HepG2 (cell line): Measurements from ENCODE around the gene STK25. TPM values are rescaled to one million over a fixed set of nuclear protein-coding genes. Genes with fewer than 3 reads are reported as not detected.

ENCODE experiments used
- KLF6 ChIP-seq: IDR thresholded peaks from 2 replicates; pipeline ENCODE4 v1.8.0; 2016; ENCODE audit warnings: missing biosample characterization, missing genetic modification reagents
- PTBP1 ChIP-seq: fragments of 200-400 bp; formaldehyde crosslinking; IDR thresholded peaks from 2 replicates; pipeline ENCODE4 v1.6.1; 2018; ENCODE audit warnings: low read length, low read depth; ENCODE audit not compliant: poor library complexity, severe bottlenecking
- ZFP36L1 ChIP-seq: sonication (generic); formaldehyde crosslinking; IDR thresholded peaks from 2 replicates; pipeline ENCODE4 v1.8.0; 2022; ENCODE audit warnings: mild to moderate bottlenecking, missing genetic modification reagents, moderate library complexity
- ZNF326 ChIP-seq: sonication (generic); formaldehyde crosslinking; IDR thresholded peaks from 2 replicates; pipeline ENCODE4 v1.4.0; 2020; ENCODE audit warnings: missing genetic modification reagents, borderline replicate concordance
- ZNF703 ChIP-seq: sonication (generic); formaldehyde crosslinking; IDR thresholded peaks from 2 replicates; pipeline ENCODE4 v1.5.1; 2020; ENCODE audit warnings: missing genetic modification reagents, mild to moderate bottlenecking, moderate library complexity, borderline replicate concordance
- ZSCAN31 ChIP-seq: sonication (generic); formaldehyde crosslinking; IDR thresholded peaks from 2 replicates; pipeline ENCODE4 v1.5.0; 2020; ENCODE audit warnings: low read depth, mild to moderate bottlenecking, missing genetic modification reagents
- polyA plus RNA-seq, 8 experiments: library from polyadenylated mRNA; depleted of rRNA in 3 of 8; stranded (reverse) in 7 of 8; unstranded in 1 of 8; fragments of >200 nt; fragmentation: Illumina TruSeq in 4 of 8; extraction: Trizol in 4 of 8; gene quantifications; 2 replicates each; pipeline versions ENCODE4 v1.2.1 to v1.2.3, GENCODE V29; 2011 to 2016; ENCODE audit warnings: low read depth in 4 of 8, missing spikeins in 1 of 8, mixed read lengths in 1 of 8; ENCODE audit not compliant: insufficient read depth in 1 of 8
- total RNA-seq, 5 experiments: library from RNA; depleted of rRNA; stranded (reverse); fragments of >200 nt; fragmentation: Illumina TruSeq; extraction: Trizol; gene quantifications; 2 replicates each; pipeline ENCODE4 v1.2.3, GENCODE V29; 2016; ENCODE audit warnings: low read depth in 1 of 5
- TF ChIP-seq, protein P1 (sequence below): IDR thresholded peaks from 2 replicates; pipeline ENCODE4 v1.4.0; 2020; ENCODE audit warnings: mild to moderate bottlenecking, missing genetic modification reagents
- TF ChIP-seq, protein P2 (sequence below): sonication (generic); formaldehyde crosslinking; IDR thresholded peaks from 2 replicates; pipeline ENCODE4 v1.4.0; 2020; ENCODE audit warnings: missing genetic modification reagents, borderline replicate concordance
- TF ChIP-seq, protein P3 (sequence below), 2 experiments: fragments of 450-650 bp in 1 of 2; sonication (generic) in 1 of 2; formaldehyde crosslinking in 1 of 2; IDR thresholded peaks; 2 replicates each; pipeline versions ENCODE4 v1.6.1 to v1.8.0; 2016 to 2022; ENCODE audit warnings: antibody characterized with exemption in 1 of 2, mild to moderate bottlenecking in 1 of 2, missing genetic modification reagents in 1 of 2

STK25 gene
- total and polyA plus RNA-seq, 2 of the 13 experiments (the other 11 are each of a cell fraction or from before 2014, with no cell fraction given): 177 to 481 TPM

DNA sequence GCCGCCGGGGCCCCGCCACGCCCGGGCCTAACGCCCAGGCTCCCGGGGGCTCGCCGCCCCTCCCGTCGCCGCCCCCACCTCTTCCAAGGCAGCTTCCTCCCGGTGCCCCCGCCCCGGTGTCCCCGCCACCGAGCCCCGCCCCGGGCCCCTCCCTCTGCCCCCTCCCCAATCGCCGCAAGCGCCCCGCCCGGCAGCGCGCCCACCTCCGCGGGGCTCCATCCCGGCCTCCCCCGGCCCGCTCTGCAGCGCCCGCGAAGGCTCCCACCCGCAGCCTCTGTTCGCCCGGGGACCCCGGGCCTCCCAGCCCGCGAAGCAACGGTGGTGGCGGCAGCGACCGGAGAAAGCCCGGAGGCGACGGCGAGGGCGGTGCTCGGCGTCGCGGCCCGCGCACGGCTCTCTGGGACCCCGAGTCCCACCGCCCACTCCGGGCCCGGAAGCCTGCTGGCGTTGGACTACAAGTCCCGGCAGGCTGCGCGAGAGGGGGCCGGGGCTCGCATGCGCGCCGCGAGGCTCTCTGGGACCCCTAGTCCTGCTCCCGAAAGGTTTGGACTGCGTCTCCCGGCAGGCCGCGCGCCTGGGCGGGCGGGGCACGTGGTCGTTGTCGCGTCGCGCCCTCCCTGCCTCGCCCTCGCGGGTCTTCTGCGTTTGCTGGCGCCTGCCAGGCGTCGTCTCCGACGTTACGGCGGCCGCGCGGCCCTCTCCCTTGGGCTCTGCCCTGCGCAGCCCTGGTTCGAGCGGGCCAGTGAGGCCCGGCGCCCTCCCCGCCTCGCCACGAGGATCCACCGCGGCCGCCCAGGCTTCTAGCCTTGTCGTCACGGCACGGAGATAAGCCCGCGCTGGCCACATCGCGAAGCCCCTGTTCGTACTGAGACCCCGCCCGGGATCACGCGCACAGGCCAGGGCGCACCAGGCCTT, at the start of gene STK25 (continued):
- TF ChIP-seq ZNF326 (CRISPR knock-in tag): no peak; the same call in 1 of the 2 replicates
- TF ChIP-seq, protein P1, sequence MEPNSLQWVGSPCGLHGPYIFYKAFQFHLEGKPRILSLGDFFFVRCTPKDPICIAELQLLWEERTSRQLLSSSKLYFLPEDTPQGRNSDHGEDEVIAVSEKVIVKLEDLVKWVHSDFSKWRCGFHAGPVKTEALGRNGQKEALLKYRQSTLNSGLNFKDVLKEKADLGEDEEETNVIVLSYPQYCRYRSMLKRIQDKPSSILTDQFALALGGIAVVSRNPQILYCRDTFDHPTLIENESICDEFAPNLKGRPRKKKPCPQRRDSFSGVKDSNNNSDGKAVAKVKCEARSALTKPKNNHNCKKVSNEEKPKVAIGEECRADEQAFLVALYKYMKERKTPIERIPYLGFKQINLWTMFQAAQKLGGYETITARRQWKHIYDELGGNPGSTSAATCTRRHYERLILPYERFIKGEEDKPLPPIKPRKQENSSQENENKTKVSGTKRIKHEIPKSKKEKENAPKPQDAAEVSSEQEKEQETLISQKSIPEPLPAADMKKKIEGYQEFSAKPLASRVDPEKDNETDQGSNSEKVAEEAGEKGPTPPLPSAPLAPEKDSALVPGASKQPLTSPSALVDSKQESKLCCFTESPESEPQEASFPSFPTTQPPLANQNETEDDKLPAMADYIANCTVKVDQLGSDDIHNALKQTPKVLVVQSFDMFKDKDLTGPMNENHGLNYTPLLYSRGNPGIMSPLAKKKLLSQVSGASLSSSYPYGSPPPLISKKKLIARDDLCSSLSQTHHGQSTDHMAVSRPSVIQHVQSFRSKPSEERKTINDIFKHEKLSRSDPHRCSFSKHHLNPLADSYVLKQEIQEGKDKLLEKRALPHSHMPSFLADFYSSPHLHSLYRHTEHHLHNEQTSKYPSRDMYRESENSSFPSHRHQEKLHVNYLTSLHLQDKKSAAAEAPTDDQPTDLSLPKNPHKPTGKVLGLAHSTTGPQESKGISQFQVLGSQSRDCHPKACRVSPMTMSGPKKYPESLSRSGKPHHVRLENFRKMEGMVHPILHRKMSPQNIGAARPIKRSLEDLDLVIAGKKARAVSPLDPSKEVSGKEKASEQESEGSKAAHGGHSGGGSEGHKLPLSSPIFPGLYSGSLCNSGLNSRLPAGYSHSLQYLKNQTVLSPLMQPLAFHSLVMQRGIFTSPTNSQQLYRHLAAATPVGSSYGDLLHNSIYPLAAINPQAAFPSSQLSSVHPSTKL: peak; percentile 83
- TF ChIP-seq ZNF703 (CRISPR knock-in tag): peak; percentile 95
- TF ChIP-seq, protein P2, sequence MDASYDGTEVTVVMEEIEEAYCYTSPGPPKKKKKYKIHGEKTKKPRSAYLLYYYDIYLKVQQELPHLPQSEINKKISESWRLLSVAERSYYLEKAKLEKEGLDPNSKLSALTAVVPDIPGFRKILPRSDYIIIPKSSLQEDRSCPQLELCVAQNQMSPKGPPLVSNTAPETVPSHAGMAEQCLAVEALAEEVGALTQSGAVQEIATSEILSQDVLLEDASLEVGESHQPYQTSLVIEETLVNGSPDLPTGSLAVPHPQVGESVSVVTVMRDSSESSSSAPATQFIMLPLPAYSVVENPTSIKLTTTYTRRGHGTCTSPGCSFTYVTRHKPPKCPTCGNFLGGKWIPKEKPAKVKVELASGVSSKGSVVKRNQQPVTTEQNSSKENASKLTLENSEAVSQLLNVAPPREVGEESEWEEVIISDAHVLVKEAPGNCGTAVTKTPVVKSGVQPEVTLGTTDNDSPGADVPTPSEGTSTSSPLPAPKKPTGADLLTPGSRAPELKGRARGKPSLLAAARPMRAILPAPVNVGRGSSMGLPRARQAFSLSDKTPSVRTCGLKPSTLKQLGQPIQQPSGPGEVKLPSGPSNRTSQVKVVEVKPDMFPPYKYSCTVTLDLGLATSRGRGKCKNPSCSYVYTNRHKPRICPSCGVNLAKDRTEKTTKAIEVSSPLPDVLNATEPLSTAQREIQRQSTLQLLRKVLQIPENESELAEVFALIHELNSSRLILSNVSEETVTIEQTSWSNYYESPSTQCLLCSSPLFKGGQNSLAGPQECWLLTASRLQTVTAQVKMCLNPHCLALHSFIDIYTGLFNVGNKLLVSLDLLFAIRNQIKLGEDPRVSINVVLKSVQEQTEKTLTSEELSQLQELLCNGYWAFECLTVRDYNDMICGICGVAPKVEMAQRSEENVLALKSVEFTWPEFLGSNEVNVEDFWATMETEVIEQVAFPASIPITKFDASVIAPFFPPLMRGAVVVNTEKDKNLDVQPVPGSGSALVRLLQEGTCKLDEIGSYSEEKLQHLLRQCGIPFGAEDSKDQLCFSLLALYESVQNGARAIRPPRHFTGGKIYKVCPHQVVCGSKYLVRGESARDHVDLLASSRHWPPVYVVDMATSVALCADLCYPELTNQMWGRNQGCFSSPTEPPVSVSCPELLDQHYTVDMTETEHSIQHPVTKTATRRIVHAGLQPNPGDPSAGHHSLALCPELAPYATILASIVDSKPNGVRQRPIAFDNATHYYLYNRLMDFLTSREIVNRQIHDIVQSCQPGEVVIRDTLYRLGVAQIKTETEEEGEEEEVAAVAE: peak; percentile 67
- TF ChIP-seq, protein P3, sequence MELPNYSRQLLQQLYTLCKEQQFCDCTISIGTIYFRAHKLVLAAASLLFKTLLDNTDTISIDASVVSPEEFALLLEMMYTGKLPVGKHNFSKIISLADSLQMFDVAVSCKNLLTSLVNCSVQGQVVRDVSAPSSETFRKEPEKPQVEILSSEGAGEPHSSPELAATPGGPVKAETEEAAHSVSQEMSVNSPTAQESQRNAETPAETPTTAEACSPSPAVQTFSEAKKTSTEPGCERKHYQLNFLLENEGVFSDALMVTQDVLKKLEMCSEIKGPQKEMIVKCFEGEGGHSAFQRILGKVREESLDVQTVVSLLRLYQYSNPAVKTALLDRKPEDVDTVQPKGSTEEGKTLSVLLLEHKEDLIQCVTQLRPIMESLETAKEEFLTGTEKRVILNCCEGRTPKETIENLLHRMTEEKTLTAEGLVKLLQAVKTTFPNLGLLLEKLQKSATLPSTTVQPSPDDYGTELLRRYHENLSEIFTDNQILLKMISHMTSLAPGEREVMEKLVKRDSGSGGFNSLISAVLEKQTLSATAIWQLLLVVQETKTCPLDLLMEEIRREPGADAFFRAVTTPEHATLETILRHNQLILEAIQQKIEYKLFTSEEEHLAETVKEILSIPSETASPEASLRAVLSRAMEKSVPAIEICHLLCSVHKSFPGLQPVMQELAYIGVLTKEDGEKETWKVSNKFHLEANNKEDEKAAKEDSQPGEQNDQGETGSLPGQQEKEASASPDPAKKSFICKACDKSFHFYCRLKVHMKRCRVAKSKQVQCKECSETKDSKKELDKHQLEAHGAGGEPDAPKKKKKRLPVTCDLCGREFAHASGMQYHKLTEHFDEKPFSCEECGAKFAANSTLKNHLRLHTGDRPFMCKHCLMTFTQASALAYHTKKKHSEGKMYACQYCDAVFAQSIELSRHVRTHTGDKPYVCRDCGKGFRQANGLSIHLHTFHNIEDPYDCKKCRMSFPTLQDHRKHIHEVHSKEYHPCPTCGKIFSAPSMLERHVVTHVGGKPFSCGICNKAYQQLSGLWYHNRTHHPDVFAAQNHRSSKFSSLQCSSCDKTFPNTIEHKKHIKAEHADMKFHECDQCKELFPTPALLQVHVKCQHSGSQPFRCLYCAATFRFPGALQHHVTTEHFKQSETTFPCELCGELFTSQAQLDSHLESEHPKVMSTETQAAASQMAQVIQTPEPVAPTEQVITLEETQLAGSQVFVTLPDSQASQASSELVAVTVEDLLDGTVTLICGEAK (IDR thresholded peaks at IDR 0.05): no peak
- TF ChIP-seq, protein P3 (CRISPR knock-in tag; IDR thresholded peaks at IDR 0.05): peak; percentile 96
- no peak for TF ChIP-seq PTBP1
- peak; percentile 97 for TF ChIP-seq ZSCAN31 (CRISPR knock-in tag)
- TF ChIP-seq KLF6: peak; percentile 99
- peak; percentile 99 for TF ChIP-seq ZFP36L1 (CRISPR knock-in tag)
